GM12878 (cell line): ENCODE measurements around the gene LHFPL2. TPM values are rescaled to one million over a fixed set of nuclear protein-coding genes. Genes with fewer than 3 reads are reported as not detected.

Source experiments
- ATAC-seq: fragments of 200-7000 bp; cut with Tn5 transposase; 3 replicates; pipeline ENCODE4 v1.9.1; 2020; ENCODE audit warnings: mild to moderate bottlenecking, moderate library complexity
- BruUV-seq: library from RNA; stranded (reverse); fragments of 400-500 nt; replicated peaks from 2 replicates; lab custom pipeline; 2021; lab: Mats Ljungman, UMichigan
- CTCF ChIA-PET: fragments of 300-600 bp; sonication (Branson Sonifier 250); formaldehyde crosslinking; extraction: SDS; loops from one replicate; lab custom pipeline; 2021; ENCODE audit warnings: inconsistent platforms; lab: Yijun Ruan, JAX
- POLR2A ChIA-PET: fragments of 350-600 bp; formaldehyde crosslinking; extraction: SDS; loops from one replicate; lab custom pipeline; 2021; ENCODE audit warnings: inconsistent platforms; lab: Charles Lee
- RAD21 ChIA-PET: fragments of 300-600 bp; sonication (Branson Sonifier 250); formaldehyde crosslinking; loops from one replicate; lab custom pipeline; 2023; ENCODE audit warnings: antibody characterized with exemption; ENCODE audit not compliant: unreplicated experiment; lab: Charles Lee
- SMC1A ChIA-PET: fragments of 300-600 bp; sonication (Branson Sonifier 250); formaldehyde crosslinking; loops from one replicate; lab custom pipeline; 2023; ENCODE audit not compliant: unreplicated experiment, uncharacterized antibody; lab: Charles Lee
- DNase-seq: peaks from one replicate; pipeline ENCODE4 v3.0.0-alpha.2; 2011; ENCODE audit warnings: low read depth, low spot score
- FAIRE-seq: peaks from 3 replicates; lab custom pipeline; 2011; peaks lifted over from hg19 to GRCh38; lab: Jason Lieb, UNC
- H2AFZ ChIP-seq: 2 replicates; pipeline ENCODE4 v1.6.0; 2011; ENCODE audit warnings: low read depth, low read length, control low read depth; ENCODE audit not compliant: control insufficient read depth
- H3K27ac ChIP-seq: 2 replicates; pipeline ENCODE4 v1.5.1; 2011; ENCODE audit warnings: control low read depth; ENCODE audit not compliant: control insufficient read depth, insufficient read depth
- H3K27me3 ChIP-seq, 2 experiments: replicated peaks in 1 of 2; 2 replicates each; pipeline versions ENCODE4 v1.6.0 to v1.6.1; 2011; ENCODE audit warnings: low read length in 1 of 2; ENCODE audit not compliant: control insufficient read depth in 2 of 2, insufficient read depth in 2 of 2
- H3K36me3 ChIP-seq, 2 experiments: 2 replicates each; pipeline ENCODE4 v1.5.1; 2011; ENCODE audit warnings: low read length in 1 of 2; ENCODE audit not compliant: control insufficient read depth in 2 of 2, insufficient read depth in 2 of 2
- H3K4me1 ChIP-seq: 2 replicates; pipeline ENCODE4 v1.6.1; 2011; ENCODE audit warnings: mild to moderate bottlenecking, low read length, moderate library complexity, mixed read lengths; ENCODE audit not compliant: control insufficient read depth, insufficient read depth
- H3K4me2 ChIP-seq: 2 replicates; pipeline ENCODE4 v1.6.0; 2011; ENCODE audit warnings: control low read depth; ENCODE audit not compliant: control insufficient read depth, insufficient read depth
- H3K4me3 ChIP-seq: fragments of 200-600 bp; sonication (generic); 2 replicates; pipeline ENCODE4 v1.5.1; 2016
- H3K79me2 ChIP-seq: 2 replicates; pipeline ENCODE4 v1.6.0; 2011; ENCODE audit warnings: low read length; ENCODE audit not compliant: control insufficient read depth, insufficient read depth
- H3K9ac ChIP-seq: 2 replicates; pipeline ENCODE4 v1.8.0; 2011; ENCODE audit warnings: low read length, control low read depth, mixed read lengths; ENCODE audit not compliant: control insufficient read depth, insufficient read depth
- H3K9me3 ChIP-seq: replicated peaks from 3 replicates; pipeline ENCODE4 v1.5.1; 2011; ENCODE audit warnings: mild to moderate bottlenecking, low read length; ENCODE audit not compliant: control insufficient read depth, insufficient read depth
- H4K20me1 ChIP-seq: 2 replicates; pipeline ENCODE4 v1.6.0; 2011; ENCODE audit not compliant: control insufficient read depth, insufficient read depth
- CEBPB ChIP-seq, 2 experiments: fragments of 150-350 bp in 1 of 2; IDR thresholded peaks; 2 replicates each; pipeline ENCODE4 v1.6.1; 2012 to 2014; ENCODE audit warnings: low read depth in 2 of 2, low read length in 2 of 2, borderline replicate concordance in 1 of 2, inconsistent platforms in 1 of 2
- DPF2 ChIP-seq: fragments of 450-650 bp; IDR thresholded peaks from 2 replicates; pipeline ENCODE4 v1.6.1; 2017; ENCODE audit warnings: mild to moderate bottlenecking
- EGR1 ChIP-seq, 2 experiments: IDR thresholded peaks; 1 replicate in 1 of 2; 2 replicates in 1 of 2; pipeline ENCODE4 v1.6.1; 2011 to 2012; ENCODE audit warnings: low read depth in 2 of 2, low read length in 2 of 2, borderline replicate concordance in 1 of 2, mild to moderate bottlenecking in 1 of 2, moderate library complexity in 1 of 2
- HCFC1 ChIP-seq: fragments of 150-350 bp; IDR thresholded peaks from 2 replicates; pipeline ENCODE4 v1.6.1; 2014; ENCODE audit warnings: low read length
- HDGF ChIP-seq: fragments of 450-650 bp; IDR thresholded peaks from 2 replicates; pipeline ENCODE4 v1.6.1; 2016; ENCODE audit warnings: antibody characterized with exemption
- IKZF1 ChIP-seq: fragments of 450-650 bp; conservative IDR thresholded peaks from 2 replicates; pipeline ENCODE4 v1.6.1; 2017; ENCODE audit warnings: antibody characterized with exemption, mild to moderate bottlenecking
- JUND ChIP-seq: IDR thresholded peaks from 2 replicates; pipeline ENCODE4 v1.6.1; 2012; ENCODE audit warnings: low read depth, mild to moderate bottlenecking, low read length, improper control_type of control experiment, moderate library complexity
- RAD21 ChIP-seq: IDR thresholded peaks from 2 replicates; pipeline ENCODE4 v1.6.1; 2011; ENCODE audit warnings: mild to moderate bottlenecking, low read depth, low read length, moderate library complexity; ENCODE audit not compliant: insufficient read depth
- SMARCA5 ChIP-seq: fragments of 450-650 bp; IDR thresholded peaks from 2 replicates; pipeline ENCODE4 v1.6.1; 2017; ENCODE audit warnings: mild to moderate bottlenecking
- SMC3 ChIP-seq: IDR thresholded peaks from 2 replicates; pipeline ENCODE4 v1.6.1; 2011; ENCODE audit warnings: low read length, improper control_type of control experiment, borderline replicate concordance
- SP1 ChIP-seq: IDR thresholded peaks from one replicate; pipeline ENCODE4 v1.6.1; 2011; ENCODE audit warnings: low read depth, low read length
- SPI1 ChIP-seq: IDR thresholded peaks from 2 replicates; pipeline ENCODE4 v1.6.1; 2011; ENCODE audit warnings: low read depth, mild to moderate bottlenecking, low read length, moderate library complexity, borderline replicate concordance; ENCODE audit not compliant: insufficient read depth
- SUZ12 ChIP-seq: fragments of 200-600 bp; sonication (generic); IDR thresholded peaks from one replicate; pipeline ENCODE4 v1.6.1; 2018; ENCODE audit warnings: antibody characterized with exemption, mild to moderate bottlenecking; ENCODE audit not compliant: unreplicated experiment
- TARDBP ChIP-seq: IDR thresholded peaks from 2 replicates; pipeline ENCODE4 v1.6.1; 2016; ENCODE audit warnings: borderline replicate concordance
- TBL1XR1 ChIP-seq: IDR thresholded peaks from 2 replicates; pipeline ENCODE4 v1.6.1; 2012; ENCODE audit warnings: low read depth, low read length, improper control_type of control experiment
- WGBS: methylation state at CpG from one replicate; pipeline ENCODE4 v1.1.6; 2016; ENCODE audit warnings: low lambda C conversion rate; ENCODE audit not compliant: insufficient replicate concordance, insufficient coverage; ENCODE audit errors: missing lambda C conversion rate; 5-methylcytosine and 5-hydroxymethylcytosine counted together
- in situ Hi-C: fragments of 300-500 bp; cut with MboI; formaldehyde crosslinking; loops from 9 replicates; pipeline ENCODE4 v1.14.3; 2018; ENCODE audit warnings: mixed read lengths
- intact Hi-C: fragments of 100-400 bp; cut with micrococcal nuclease; formaldehyde crosslinking; loops from one replicate; pipeline ENCODE4 v1.14.2; 2022; ENCODE audit not compliant: unreplicated experiment
- polyA plus RNA-seq, 11 experiments: library from polyadenylated mRNA; depleted of rRNA in 4 of 11; unstranded in 6 of 11; stranded (reverse) in 5 of 11; fragments of >200 nt; fragmentation: Nextera tagmentation in 4 of 11; fragmentation: Illumina TruSeq in 1 of 11; extraction: Ambion mirVana in 4 of 11; extraction: Trizol in 1 of 11; gene quantifications; 1 replicate in 1 of 11; 2 replicates in 10 of 11; pipeline versions ENCODE4 v1.2.1 to v1.2.3, GENCODE V29; 2011 to 2016; ENCODE audit warnings: inconsistent platforms in 2 of 11, missing spikeins in 2 of 11, low read depth in 1 of 11
- total RNA-seq, 4 experiments: library from RNA; depleted of rRNA in 3 of 4; stranded (reverse); fragments of >200 nt in 3 of 4; fragmentation: Illumina TruSeq in 1 of 4; extraction: Trizol in 1 of 4; gene quantifications; 2 replicates each; pipeline versions ENCODE4 v1.2.1 to v1.2.3, GENCODE V29; 2013 to 2021
- TF ChIP-seq, protein P1 (sequence below): fragments of 450-650 bp; IDR thresholded peaks from 2 replicates; pipeline ENCODE4 v1.6.1; 2016; ENCODE audit warnings: mild to moderate bottlenecking

LHFPL2 gene
- total and polyA plus RNA-seq, 10 of the 15 experiments (the other 5 are each of a cell fraction or from before 2014, with no cell fraction given) = 4.1 to 21.8 (median 12.5) TPM

DNA sequence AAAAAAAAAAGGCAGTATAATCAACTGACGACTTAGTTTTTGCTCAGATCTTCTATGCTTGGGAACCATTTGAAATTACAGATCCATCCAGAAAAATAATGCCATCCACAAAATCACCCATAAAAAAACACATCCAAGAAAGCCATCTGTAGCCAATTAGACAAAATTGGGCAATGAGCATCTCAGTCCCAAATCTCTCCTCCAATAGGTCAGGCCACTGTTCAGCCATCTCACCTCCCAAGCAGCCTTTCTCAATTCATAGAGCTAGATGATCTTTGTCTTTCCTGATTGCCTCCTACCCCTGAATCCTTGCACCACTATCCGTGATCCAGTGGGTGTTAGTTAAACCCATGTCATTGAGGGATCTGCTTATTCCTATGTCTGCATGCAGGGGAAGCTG lies 148.5 kb downstream of the LHFPL2 start:
- Histone ChIP-seq H3K9me3 (no peaks in the 10 kb centered on the region), H3K9ac (no peak overlapping the region), H3K27ac (no peak overlapping the region), H3K4me1 (peaks cover 27% of the 10 kb centered on the region)
- SMC1A ChIA-PET = interaction anchor here (2.2 kb wide), 1 partner anchor 11 kb away, joined by 6 read pairs; no protein-coding TSS in a partner anchor
- POLR2A ChIA-PET = no interaction called here
- intact Hi-C loops = no loop called here
- TF ChIP-seq SP1 (no peak), SPI1 (no peak), TBL1XR1 (no peak), SMARCA5 (no peak), JUND (no peak), EGR1 (IDR thresholded peaks at IDR 0.05; ENCODE audit: borderline replicate concordance in 1 of 2, low read depth in 2 of 2, low read length in 2 of 2) (no peak), TARDBP (no peak), IKZF1 (no peak), HCFC1 (no peak), RAD21 (no peak), HDGF (no peak), DPF2 (no peak), SMC3 (no peak), CEBPB (IDR thresholded peaks at IDR 0.05; ENCODE audit: borderline replicate concordance in 1 of 2, low read depth in 2 of 2, low read length in 2 of 2) (no peak), SUZ12 (no peak)
- TF ChIP-seq, protein P1, sequence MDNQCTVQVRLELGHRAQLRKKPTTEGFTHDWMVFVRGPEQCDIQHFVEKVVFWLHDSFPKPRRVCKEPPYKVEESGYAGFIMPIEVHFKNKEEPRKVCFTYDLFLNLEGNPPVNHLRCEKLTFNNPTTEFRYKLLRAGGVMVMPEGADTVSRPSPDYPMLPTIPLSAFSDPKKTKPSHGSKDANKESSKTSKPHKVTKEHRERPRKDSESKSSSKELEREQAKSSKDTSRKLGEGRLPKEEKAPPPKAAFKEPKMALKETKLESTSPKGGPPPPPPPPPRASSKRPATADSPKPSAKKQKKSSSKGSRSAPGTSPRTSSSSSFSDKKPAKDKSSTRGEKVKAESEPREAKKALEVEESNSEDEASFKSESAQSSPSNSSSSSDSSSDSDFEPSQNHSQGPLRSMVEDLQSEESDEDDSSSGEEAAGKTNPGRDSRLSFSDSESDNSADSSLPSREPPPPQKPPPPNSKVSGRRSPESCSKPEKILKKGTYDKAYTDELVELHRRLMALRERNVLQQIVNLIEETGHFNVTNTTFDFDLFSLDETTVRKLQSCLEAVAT = no peak
- TF ChIP-seq, all 136 proteins: peak for 0
- BruUV-seq = no TSS peak
- Histone ChIP-seq H4K20me1 (no peaks in the 10 kb centered on the region), H3K4me2 (no peak overlapping the region), H3K36me3 (peaks cover 2 to 4% of the 10 kb centered on the region in 2 experiments; a peak in 2 of 4 replicates), H2AFZ (no peak overlapping the region), H3K79me2 (0 out of 2 replicates have a peak, but pooled peaks cover 3% of the 10 kb centered on the region), H3K27me3 (no peaks in the 10 kb centered on the region), H3K4me3 (no peak overlapping the region)
- CTCF ChIA-PET = interaction anchor here (0.6 kb wide), 1 partner anchor 26 kb away, joined by 4 read pairs; no protein-coding TSS in a partner anchor
- 100% methylated on average over 2 of the region's 2 CpGs for WGBS
- FAIRE-seq = no peak
- in situ Hi-C loops = no loop called here
- RAD21 ChIA-PET = no interaction called here
- ATAC-seq = no peak
- no peak for DNase-seq
